Cerebellar cortex (tissue), 1 donor: ENCODE measurements around the gene OAF.
"Not testable (repeated sequence)": the region's sequence is repeated elsewhere in the genome, so short reads cannot be mapped to it uniquely, and the experiment has no call there.

Experiments
- DNase-seq: peaks from one replicate; pipeline ENCODE4 v3.0.0-alpha.2; 2015; ENCODE audit warnings: low spot score

OAF gene

GRCh38 chr11:120210626-120211521 is at the start of gene OAF:
Gene OAF (plus strand): TSS chr11:120211032. CDS start chr11:120211280, 248 bp downstream.
- DNase-seq = peak; percentile 60

GRCh38 chr11:120167659-120168058 is 43.2 kb upstream of the OAF start:
- DNase-seq = no peak

GRCh38 chr11:120168108-120168959 is 42.5 kb upstream of the OAF start:
- DNase-seq = no peak

GRCh38 chr11:120168960-120169681 is 41.7 kb upstream of the OAF start:
- DNase-seq = peak; percentile 10

- no peak for DNase-seq
Measured at GRCh38 chr11:120169981-120170698, 40.7 kb upstream of the OAF start.

- no peak for DNase-seq
Measured at GRCh38 chr11:120170741-120171261, 40.0 kb upstream of the OAF start.

- peak; percentile 42 for DNase-seq
Measured at GRCh38 chr11:120172054-120172911, 38.5 kb upstream of the OAF start.

GRCh38 chr11:120173019-120173705 is 37.7 kb upstream of the OAF start:
- DNase-seq = no peak

- no peak for DNase-seq
Measured at GRCh38 chr11:120173807-120174206, 37.0 kb upstream of the OAF start.

GRCh38 chr11:120174866-120175265 is 36.0 kb upstream of the OAF start:
- DNase-seq = no peak

GRCh38 chr11:120178561-120179056 is 32.2 kb upstream of the OAF start:
- DNase-seq = no peak

- DNase-seq = no peak
Measured at GRCh38 chr11:120179057-120179672, 31.7 kb upstream of the OAF start.

- DNase-seq = not testable (repeated sequence)
Measured at GRCh38 chr11:120180063-120180462, 30.8 kb upstream of the OAF start.

GRCh38 chr11:120180551-120181232 is 30.1 kb upstream of the OAF start:
- no peak for DNase-seq

GRCh38 chr11:120181376-120181975 is 29.4 kb upstream of the OAF start:
- DNase-seq = no peak

GRCh38 chr11:120182372-120182771 is 28.5 kb upstream of the OAF start:
- no peak for DNase-seq

- peak; percentile 28 for DNase-seq
Measured at GRCh38 chr11:120182790-120183491, 27.9 kb upstream of the OAF start.
